ENCODE data around the gene PARVA.

The PARVA gene

GRCh38 chr11:12547953-12548650 is 170.7 kb downstream of the PARVA start:
- no peak for DNase-seq (ENCODE audit: low read depth in 2 of 2)

GRCh38 chr11:12552692-12553091 is 175.3 kb downstream of the PARVA start:
- no peak for DNase-seq (ENCODE audit: low read depth in 2 of 2)

GRCh38 chr11:12554122-12554521 is 176.8 kb downstream of the PARVA start:
- no peak for DNase-seq (ENCODE audit: low read depth in 2 of 2)

GRCh38 chr11:12556155-12556554 is 178.8 kb downstream of the PARVA start:
- no peak for DNase-seq (ENCODE audit: low read depth in 2 of 2)

- DNase-seq (ENCODE audit: low read depth in 2 of 2) = no peak
Measured at GRCh38 chr11:12556788-12557384, 179.5 kb downstream of the PARVA start.

- DNase-seq (ENCODE audit: low read depth in 2 of 2) = no peak
Measured at GRCh38 chr11:12559011-12559410, 181.6 kb downstream of the PARVA start.

GRCh38 chr11:12560362-12560761 is 183.0 kb downstream of the PARVA start:
- no peak for DNase-seq (ENCODE audit: low read depth in 2 of 2)

- DNase-seq (ENCODE audit: low read depth in 2 of 2) = no peak
Measured at GRCh38 chr11:12560861-12561260, 183.5 kb downstream of the PARVA start.

- DNase-seq (ENCODE audit: low read depth in 2 of 2) = no peak
Measured at GRCh38 chr11:12564012-12564411, 186.6 kb downstream of the PARVA start.

GRCh38 chr11:12565406-12565805 is 188.0 kb downstream of the PARVA start:
- no peak for DNase-seq (ENCODE audit: low read depth in 2 of 2)

GRCh38 chr11:12567746-12568460 is 190.5 kb downstream of the PARVA start:
- DNase-seq (ENCODE audit: low read depth in 2 of 2) = no peak

GRCh38 chr11:12569499-12570425 is 192.4 kb downstream of the PARVA start:
- no peak for DNase-seq (ENCODE audit: low read depth in 2 of 2)

- DNase-seq (ENCODE audit: low read depth in 2 of 2) = no peak
Measured at GRCh38 chr11:12573707-12574485, 196.5 kb downstream of the PARVA start.

- no peak for DNase-seq (ENCODE audit: low read depth in 2 of 2)
Measured at GRCh38 chr11:12577725-12578644, 200.6 kb downstream of the PARVA start.

GRCh38 chr11:12581416-12581815 is 204.0 kb downstream of the PARVA start:
- DNase-seq (ENCODE audit: low read depth in 2 of 2) = no peak

- DNase-seq (ENCODE audit: low read depth in 2 of 2) = no peak
Measured at GRCh38 chr11:12581923-12582322, 204.6 kb downstream of the PARVA start.
